Activated T-cell treated with anti-CD3 and anti-CD28 coated beads, Interleukin-2, amount 50 U/mL, for 4 hours (primary cell): ENCODE results near the gene SLC48A1. TPM values are rescaled to one million over a fixed set of nuclear protein-coding genes. Genes with fewer than 3 reads are reported as not detected.
A peak's percentile ranks its signal among the peaks of the same experiment; 100 is the strongest.

Experiments used
- ATAC-seq, 2 donors: fragments of 200-7000 bp; cut with Tn5 transposase; one replicate each; pipeline ENCODE4 v1.10.0; 2021
- DNase-seq: peaks from one replicate; pipeline ENCODE4 v3.0.0-alpha.2; 2020
- H3K27me3 Mint-ChIP-seq: one replicate; pipeline ENCODE4 v1.8.0; 2021; ENCODE audit warnings: low read depth, mixed read lengths
- H3K36me3 Mint-ChIP-seq: one replicate; pipeline ENCODE4 v1.8.0; 2022; ENCODE audit warnings: mixed read lengths; ENCODE audit not compliant: insufficient read depth
- H3K4me1 Mint-ChIP-seq: one replicate; pipeline ENCODE4 v1.8.0; 2021; ENCODE audit warnings: low read depth, mixed read lengths
- H3K4me3 Mint-ChIP-seq: one replicate; pipeline ENCODE4 v1.8.0; 2021; ENCODE audit warnings: mild to moderate bottlenecking, moderate library complexity, mixed read lengths
- H3K9me3 Mint-ChIP-seq: one replicate; pipeline ENCODE4 v1.8.0; 2021; ENCODE audit warnings: mixed read lengths
- total RNA-seq, 3 donors: library from RNA; stranded (reverse); gene quantifications; one replicate each; pipeline ENCODE4 v1.2.1, GENCODE V29; 2021

The SLC48A1 gene
- total RNA-seq, 3 donors from 2014 or later = 4.0 to 5.2 (median 5.0) TPM

DNA sequence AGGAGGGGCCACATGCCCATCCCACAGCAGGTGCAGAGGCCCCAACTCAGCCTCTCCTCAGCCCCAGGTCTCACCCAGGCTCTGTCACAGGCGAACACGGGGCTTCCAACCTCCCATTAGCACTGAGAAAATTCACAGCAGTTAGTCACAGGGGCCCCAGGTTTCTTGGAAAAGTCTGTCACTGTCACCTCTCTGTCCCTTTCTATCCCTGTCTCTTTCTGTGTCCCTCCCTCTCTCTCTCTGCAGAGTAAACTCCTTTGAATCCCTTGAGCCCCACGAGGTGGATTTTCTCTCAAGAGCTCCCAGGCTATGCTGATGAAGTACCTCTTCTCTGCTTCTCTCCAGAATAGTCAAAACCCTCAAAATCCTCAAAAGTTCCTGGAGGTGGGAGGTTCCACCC lies 33.7 kb upstream of the SLC48A1 start:
- no peaks in the 10 kb centered on the region for H3K27me3 Mint-ChIP-seq
- DNase-seq (no peak), ATAC-seq (no peak)
- H3K9me3 Mint-ChIP-seq = no peaks in the 10 kb centered on the region
- H3K4me3 Mint-ChIP-seq = no peak overlapping the region
- no peaks in the 10 kb centered on the region for H3K36me3 Mint-ChIP-seq
- H3K4me1 Mint-ChIP-seq = peaks cover 24% of the 10 kb centered on the region

DNA sequence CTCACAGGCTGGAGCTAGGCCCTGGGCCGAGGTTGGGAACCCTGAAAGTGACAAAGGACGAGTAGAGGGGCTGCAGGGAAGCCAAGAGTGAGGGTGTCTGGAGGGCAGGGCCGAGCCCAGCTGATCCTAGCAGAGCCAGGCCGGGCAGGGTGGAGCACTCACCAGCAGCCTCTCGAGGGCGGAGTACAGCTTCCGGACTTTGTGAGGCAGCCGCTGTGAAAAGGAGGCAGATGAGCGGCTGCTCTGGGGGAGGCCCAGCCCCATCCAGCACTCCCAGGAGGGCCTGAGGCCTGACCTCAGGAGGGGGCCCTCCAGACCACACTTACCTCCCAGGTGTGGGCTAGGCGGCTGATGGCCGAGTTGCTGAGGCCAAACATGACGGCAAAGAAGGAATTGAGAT lies 33.1 kb upstream of the SLC48A1 start:
- H3K36me3 Mint-ChIP-seq = no peaks in the 10 kb centered on the region
- H3K4me3 Mint-ChIP-seq = no peak overlapping the region
- ATAC-seq (no peak), DNase-seq (no peak)
- no peaks in the 10 kb centered on the region for H3K9me3 Mint-ChIP-seq
- no peaks in the 10 kb centered on the region for H3K27me3 Mint-ChIP-seq
- H3K4me1 Mint-ChIP-seq = peaks cover 24% of the 10 kb centered on the region

DNA sequence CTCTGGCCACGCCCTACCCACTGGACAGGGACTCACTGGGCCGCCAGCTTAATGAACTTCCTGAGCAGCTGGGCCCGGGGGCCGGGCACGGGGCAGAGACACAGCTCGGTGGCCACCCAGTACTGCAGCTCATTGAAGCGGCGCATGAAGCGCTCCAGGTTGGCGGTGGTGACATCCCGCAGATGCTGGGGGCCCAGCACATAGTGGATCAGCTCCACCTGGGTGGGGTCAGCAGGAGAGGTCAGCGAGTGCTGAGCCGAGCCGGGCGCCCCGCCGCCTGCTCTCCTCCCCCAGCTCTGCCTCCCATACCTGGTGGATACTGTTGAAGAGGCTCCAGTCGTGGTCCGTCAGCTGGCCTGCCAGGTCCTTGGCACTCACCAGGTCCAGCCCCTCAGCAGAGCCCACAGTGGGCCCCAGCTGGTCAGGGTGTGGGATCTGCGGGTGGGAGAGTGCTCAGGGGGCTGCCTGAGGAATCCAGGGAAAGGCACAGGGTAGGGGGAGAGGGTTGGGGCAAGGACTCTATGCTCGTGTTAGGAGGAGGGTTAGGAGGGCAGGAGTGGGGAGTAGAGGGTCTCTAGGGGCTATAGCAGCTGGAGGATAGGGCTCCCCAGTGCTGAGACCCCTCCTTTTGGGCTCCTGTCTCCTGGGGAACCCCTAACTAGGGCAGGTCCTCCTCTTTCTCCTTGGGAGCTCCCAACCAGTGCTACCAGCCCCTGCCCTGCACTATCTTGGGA lies 32.3 kb upstream of the SLC48A1 start:
- DNase-seq (no peak), ATAC-seq (peak in 1 of 2 donors; percentile 8)
- no peaks in the 10 kb centered on the region for H3K9me3 Mint-ChIP-seq
- H3K4me1 Mint-ChIP-seq = peaks cover 24% of the 10 kb centered on the region
- H3K4me3 Mint-ChIP-seq = no peak overlapping the region
- H3K36me3 Mint-ChIP-seq = no peaks in the 10 kb centered on the region
- H3K27me3 Mint-ChIP-seq = no peaks in the 10 kb centered on the region

DNA sequence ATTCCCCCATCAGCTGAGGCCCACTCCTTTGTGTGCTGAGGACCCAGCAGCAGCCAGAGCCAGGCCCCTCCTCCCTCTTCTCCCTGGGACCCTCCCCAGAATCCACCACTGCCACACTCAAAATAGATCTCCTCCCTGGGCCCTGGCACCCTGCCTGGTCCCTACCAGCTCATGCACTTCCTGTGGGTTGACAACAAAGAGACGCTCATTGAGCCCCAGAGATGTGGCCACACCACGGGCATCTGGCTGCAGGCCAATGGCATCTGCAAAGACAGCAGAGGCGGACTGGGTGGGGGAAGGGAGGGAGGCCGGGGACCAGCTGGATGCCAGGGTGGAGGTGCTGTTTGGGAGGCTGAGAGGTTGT lies 31.7 kb upstream of the SLC48A1 start:
- Mint-ChIP-seq H3K27me3 (no peaks in the 10 kb centered on the region), H3K4me1 (peaks cover 24% of the 10 kb centered on the region), H3K4me3 (no peak overlapping the region), H3K36me3 (no peaks in the 10 kb centered on the region), H3K9me3 (no peaks in the 10 kb centered on the region)
- ATAC-seq = peak; percentile 42 to 61
- DNase-seq = peak; percentile 36

DNA sequence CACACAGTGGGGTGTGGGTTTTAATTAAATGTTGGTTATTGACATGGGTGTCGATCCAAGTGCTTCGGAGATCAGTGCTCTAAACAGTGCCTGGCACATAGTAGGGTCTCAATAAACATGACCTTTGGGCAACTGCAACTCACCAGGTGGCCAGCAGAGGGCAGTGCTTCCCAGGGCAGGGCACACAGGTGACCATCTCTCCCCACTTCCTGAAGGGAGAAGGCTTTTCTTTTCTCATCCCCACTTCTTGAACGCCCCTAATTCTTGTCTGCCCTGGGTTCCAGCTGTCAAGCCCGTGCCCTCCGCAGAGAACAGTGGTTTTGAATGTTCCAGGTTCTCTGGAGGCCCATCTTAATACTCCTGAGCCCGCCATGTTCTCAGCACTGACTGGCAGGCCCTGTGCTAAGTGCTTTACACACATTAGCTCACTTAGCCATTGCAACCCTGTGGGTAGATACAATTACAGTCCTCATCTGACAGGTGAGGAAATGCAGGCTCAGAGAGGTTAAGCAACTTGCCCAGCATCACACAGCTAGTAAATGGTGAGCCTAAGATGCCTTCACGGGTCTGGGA lies 30.7 kb upstream of the SLC48A1 start:
- H3K27me3 Mint-ChIP-seq = no peaks in the 10 kb centered on the region
- peaks cover 22% of the 10 kb centered on the region for H3K4me1 Mint-ChIP-seq

DNA sequence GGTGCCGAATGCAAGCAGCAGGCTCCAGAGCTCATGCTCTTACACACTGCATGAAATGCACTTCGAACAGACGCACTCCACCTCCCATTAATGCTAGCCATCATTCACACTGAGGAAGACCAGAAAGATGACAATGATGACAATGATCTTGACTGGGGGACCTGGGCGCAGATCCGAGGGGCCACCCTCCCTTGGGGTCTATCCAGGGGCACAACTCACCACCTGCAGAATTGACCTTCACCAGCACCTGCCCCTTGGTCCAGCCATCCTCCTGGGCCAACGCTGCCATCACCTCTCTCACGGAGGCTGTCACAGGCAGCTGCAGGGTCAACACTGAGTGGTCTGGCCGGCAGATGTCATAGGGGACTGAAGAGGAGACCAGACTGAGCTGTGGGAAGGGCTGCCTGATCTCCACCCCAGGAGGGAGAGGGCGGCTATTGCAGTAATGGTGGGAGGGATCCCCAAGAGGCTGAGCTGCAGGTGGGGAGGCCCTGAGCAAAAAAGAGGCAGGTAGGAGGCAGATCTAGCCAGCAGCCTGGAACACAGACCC lies 29.7 kb upstream of the SLC48A1 start:
- DNase-seq (no peak), ATAC-seq (no peak)
- Mint-ChIP-seq H3K4me3 (no peak overlapping the region), H3K36me3 (no peaks in the 10 kb centered on the region), H3K4me1 (peaks cover 22% of the 10 kb centered on the region), H3K27me3 (no peaks in the 10 kb centered on the region), H3K9me3 (no peaks in the 10 kb centered on the region)

More for the DNA sequence above, 30.7 kb upstream of the SLC48A1 start:
- Mint-ChIP-seq H3K36me3 (no peaks in the 10 kb centered on the region), H3K4me3 (no peak overlapping the region), H3K9me3 (no peaks in the 10 kb centered on the region)
- ATAC-seq (peak in 1 of 2 donors; percentile 53), DNase-seq (peak; percentile 76)

DNA sequence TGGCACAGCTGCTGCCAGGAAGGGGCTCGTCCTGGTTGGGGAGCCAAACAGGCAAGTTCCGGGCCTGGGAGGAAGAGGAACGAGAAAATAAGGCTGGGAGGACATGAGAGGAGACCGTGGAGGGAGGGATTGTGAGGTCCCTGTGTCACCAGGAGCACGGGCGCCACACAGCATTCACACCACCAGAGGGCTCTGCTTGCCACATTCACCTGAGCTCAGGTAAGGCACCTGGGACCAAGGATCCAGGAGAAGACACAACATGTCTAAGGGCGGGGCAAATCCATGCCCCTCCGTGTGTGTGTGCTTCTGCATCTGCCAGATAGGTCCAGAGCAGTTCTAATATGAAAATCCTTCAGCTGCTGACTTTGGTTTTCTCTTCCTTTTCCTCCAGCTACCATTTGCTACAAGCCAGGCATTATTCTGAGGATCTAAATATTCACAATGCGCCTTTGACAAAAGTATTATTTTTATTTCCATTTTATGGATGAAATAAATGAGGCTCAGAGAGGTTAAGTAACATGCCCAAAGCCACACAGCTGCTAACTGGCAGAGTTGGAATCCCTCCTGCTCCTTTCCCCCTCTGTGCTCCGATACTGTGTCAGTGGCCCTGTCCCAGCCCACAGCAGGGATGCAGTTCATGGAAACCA lies 28.9 kb upstream of the SLC48A1 start:
- H3K36me3 Mint-ChIP-seq = no peaks in the 10 kb centered on the region
- peaks cover under 1% of the 10 kb centered on the region for H3K27me3 Mint-ChIP-seq
- H3K4me3 Mint-ChIP-seq = no peak overlapping the region
- peaks cover 23% of the 10 kb centered on the region for H3K4me1 Mint-ChIP-seq
- H3K9me3 Mint-ChIP-seq = no peaks in the 10 kb centered on the region
- DNase-seq = peak; percentile 67
- no peak for ATAC-seq

DNA sequence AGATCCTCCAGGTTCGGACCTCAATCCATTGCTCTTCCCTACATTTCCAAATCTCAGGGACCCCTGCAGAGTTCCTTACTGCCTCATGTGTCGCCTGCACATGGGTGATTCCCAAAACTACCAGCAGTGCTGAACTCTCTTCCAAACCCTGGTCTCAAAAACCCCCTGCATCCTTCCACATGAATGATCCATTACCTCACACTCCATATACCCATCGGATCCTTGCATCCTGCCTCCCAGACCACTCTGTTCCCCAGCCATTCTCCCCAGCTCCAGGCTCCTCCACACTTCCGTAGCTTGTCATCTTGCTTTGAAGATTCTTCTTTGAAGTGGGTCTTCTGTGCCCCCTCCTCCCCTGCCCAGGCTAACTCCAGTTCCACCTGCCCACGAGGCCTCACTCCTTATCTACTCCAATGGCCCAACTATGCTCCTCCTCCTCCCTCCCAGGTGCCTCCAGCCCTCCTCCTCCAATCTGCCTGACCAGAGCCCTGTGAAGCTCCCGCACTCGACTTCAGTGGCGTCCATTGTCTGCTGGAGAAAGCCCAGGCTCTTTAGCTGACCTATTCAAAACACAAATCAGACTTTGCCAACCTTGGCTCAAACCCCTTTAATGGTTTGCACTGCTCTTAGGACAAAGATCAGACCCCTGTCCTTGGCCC lies 28.1 kb upstream of the SLC48A1 start:
- no peak overlapping the region for H3K4me3 Mint-ChIP-seq
- no peak for ATAC-seq

DNA sequence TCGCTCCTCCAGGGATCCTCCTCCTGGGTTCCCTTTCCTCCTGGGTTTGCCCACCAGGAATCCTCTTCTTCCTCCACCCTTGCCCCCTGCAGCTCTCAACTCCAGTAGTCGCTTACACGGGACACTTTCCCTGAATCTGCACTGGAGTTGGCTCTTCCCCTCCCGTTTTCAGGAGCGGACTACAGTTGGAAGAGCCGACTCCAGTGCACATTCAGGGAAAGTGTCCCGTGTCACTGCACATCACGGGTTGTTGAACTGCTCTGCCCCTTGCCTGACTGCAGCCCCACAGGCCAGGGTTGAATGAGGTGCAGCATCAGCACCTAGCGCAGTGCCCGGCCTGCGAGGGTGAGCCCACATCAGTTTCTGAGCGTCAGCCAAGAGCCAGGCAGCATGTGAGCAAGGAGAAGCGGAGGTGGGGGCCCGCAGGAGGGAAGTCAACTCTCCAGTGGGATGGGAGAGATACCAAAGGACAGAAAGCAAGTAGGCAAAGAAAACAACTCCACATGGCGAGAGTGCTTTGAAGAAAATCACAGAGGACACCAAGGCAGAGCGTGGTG lies 27.5 kb upstream of the SLC48A1 start:
- ATAC-seq = no peak
- Mint-ChIP-seq H3K4me1 (peaks cover 15% of the 10 kb centered on the region), H3K36me3 (no peaks in the 10 kb centered on the region), H3K4me3 (no peak overlapping the region), H3K27me3 (peaks cover 3% of the 10 kb centered on the region), H3K9me3 (no peaks in the 10 kb centered on the region)
- no peak for DNase-seq

More for the DNA sequence above, 28.1 kb upstream of the SLC48A1 start:
- DNase-seq = no peak
- Mint-ChIP-seq H3K36me3 (no peaks in the 10 kb centered on the region), H3K27me3 (peaks cover 3% of the 10 kb centered on the region), H3K4me1 (peaks cover 19% of the 10 kb centered on the region), H3K9me3 (no peaks in the 10 kb centered on the region)

DNA sequence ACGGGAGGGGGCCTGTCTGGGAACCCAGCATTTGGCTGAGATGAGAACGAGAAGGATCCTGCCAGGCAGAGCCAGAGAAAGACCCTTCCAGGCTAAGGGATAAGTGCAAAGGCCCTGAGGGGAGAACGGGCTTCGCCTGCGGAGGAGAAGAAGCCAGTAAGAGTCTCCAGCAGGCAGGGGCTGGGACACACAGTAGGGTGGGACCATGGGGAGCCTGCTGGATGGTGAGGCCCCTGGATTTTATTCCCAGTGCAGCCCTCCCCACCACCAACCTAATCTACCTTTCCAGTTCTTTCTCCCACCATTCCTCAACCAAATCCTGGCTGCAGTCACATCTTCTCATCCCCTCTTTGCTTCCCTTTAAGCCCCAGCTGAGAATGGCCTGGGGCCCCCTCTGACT lies 27.0 kb upstream of the SLC48A1 start:
- H3K9me3 Mint-ChIP-seq = no peaks in the 10 kb centered on the region
- H3K36me3 Mint-ChIP-seq = no peaks in the 10 kb centered on the region
- ATAC-seq = no peak
- H3K4me1 Mint-ChIP-seq = peaks cover 10% of the 10 kb centered on the region
- no peak for DNase-seq
- no peak overlapping the region for H3K4me3 Mint-ChIP-seq
- peaks cover 3% of the 10 kb centered on the region for H3K27me3 Mint-ChIP-seq

DNA sequence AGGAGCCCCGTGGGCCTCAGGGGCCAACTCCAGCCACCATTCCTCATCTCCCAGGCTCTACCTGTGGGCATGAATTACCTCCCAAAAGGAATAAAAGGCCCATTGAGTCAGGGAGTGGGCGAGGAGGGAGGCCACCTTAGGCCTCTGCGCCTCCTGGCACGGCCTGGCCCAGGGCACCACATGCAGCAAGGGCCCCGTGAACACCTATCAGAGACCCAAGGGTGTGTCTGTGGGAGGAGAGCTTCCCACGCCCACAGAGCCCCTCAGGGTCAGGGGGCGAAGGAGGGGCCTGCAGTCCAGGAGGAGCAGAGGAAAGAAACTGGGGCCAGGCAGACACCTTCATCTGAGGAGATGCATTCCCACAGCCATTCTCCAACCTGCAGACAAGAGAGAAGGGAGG lies 26.5 kb upstream of the SLC48A1 start:
- Mint-ChIP-seq H3K9me3 (no peaks in the 10 kb centered on the region), H3K27me3 (peaks cover 3% of the 10 kb centered on the region), H3K36me3 (no peaks in the 10 kb centered on the region), H3K4me1 (peaks cover 6% of the 10 kb centered on the region), H3K4me3 (no peak overlapping the region)
- DNase-seq (no peak), ATAC-seq (no peak)

DNA sequence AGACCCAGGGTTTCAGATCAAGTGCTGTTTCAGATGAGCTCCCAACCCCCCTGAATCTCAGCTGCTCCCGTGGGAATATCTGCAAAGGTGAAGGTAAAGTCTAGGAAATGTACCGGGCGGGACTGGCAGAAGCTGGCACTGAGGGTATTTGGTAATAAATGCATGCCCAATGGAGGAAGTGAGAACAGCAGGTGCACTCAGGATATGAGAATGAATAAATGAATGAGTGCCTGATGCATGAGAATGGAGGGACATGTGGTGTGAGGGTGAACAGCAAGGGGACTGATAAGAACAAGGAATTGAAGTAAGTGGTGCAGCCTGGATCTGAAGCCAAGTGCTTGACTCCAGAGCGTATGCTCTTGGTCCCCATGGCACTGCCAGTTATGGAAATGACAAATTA lies 25.9 kb upstream of the SLC48A1 start:
- H3K4me3 Mint-ChIP-seq = no peak overlapping the region
- DNase-seq = no peak
- H3K9me3 Mint-ChIP-seq = no peaks in the 10 kb centered on the region
- H3K4me1 Mint-ChIP-seq = peaks cover 4% of the 10 kb centered on the region
- ATAC-seq = no peak
- H3K27me3 Mint-ChIP-seq = peaks cover 3% of the 10 kb centered on the region
- H3K36me3 Mint-ChIP-seq = no peaks in the 10 kb centered on the region

DNA sequence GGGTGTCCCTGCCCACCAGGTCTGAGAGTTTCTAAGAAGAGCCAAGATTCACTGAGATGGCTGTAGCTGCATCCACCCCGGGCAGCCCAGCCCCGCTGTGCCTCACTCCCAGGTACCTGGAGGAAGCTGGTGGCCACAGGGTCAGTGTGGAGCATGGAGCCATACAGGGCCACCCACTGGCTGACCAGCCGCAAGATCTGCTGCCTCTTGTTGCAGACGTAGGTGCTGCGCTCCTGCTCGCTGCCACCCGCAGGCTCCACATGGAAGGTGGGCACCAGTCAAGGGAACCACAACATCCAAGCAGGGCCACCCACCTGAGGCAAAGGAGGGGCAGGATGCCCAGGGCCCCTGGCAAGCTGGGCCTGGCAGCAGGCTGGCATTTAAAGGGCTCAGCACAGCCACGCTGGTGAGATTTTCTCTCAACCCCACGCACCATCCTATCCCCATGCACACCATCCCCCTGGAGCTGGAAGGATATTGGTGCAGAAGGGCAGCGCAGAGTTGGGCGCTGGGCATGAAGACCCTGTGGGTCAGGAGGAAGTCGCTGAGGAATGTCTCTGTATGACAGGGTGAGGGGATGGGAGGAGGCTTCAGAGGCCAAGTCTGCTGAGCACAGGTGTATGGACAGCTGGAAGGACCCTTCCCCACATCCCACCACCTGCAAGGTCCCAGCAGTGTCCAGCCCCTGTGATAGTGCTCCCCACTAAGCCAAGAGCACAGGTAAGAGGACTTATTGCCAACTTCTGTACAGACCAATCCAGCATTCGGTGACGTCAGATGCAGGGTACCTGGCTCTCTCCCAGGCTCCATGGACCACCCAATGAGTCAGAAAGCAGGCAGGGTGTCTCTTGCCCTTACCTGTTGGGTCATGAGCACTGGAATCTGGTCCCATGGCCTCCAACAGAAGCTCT lies 25.2 kb upstream of the SLC48A1 start:
- H3K27me3 Mint-ChIP-seq = peaks cover 3% of the 10 kb centered on the region
- peaks cover 2% of the 10 kb centered on the region for H3K4me1 Mint-ChIP-seq
- ATAC-seq = no peak
- no peak overlapping the region for H3K4me3 Mint-ChIP-seq
- H3K9me3 Mint-ChIP-seq = no peaks in the 10 kb centered on the region
- no peaks in the 10 kb centered on the region for H3K36me3 Mint-ChIP-seq
- no peak for DNase-seq
